GM18505 (cell line): Measurements from ENCODE around the gene PAX5.
"Not testable (repeated sequence)": the region's sequence is repeated elsewhere in the genome, so short reads cannot be mapped to it uniquely, and the experiment has no call there.

Experiments used
- ATAC-seq: cut with Tn5 transposase; IDR thresholded peaks from one replicate; pipeline ENCODE4 v1.9.1; 2021; ENCODE audit not compliant: unreplicated experiment
- POLR2A ChIP-seq: IDR thresholded peaks from 4 replicates; pipeline ENCODE4 v1.6.1; 2011; ENCODE audit warnings: borderline replicate concordance; ENCODE audit not compliant: insufficient read depth, insufficient read length; ENCODE audit errors: extremely low read depth

PAX5 gene

GRCh38 chr9:37033682-37034304 lies at the start of gene PAX5:
Gene PAX5, minus strand, starts transcription at chr9:37034268. Its CDS starts 237 bp downstream, at chr9:37034031.
- no peak for TF ChIP-seq POLR2A

DNA sequence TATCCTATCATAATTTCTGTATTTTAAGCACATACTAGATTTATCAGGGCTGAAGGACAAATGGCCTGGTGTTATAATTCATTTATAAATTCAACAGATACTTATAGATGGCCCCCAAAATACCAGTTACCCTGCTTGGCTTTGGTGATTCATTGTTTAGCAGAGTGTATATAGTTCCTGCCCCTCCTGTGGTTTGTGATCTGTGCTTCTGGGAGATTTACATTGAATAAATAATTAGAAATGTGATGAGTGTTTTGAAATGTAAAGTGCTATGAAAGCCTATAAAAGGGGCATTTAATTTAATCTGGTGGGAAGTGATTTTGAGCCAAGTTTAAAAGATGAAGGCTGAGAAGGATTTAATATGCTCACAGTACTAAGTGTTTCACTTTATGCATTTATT lies 49.6 kb upstream of the PAX5 start:
- ATAC-seq = no peak
- TF ChIP-seq POLR2A = no peak

More at GRCh38 chr9:37033682-37034304, at the start of gene PAX5:
- no peak for ATAC-seq

GRCh38 chr9:37082214-37082765 lies 48.2 kb upstream of the PAX5 start:
- TF ChIP-seq POLR2A = no peak

DNA sequence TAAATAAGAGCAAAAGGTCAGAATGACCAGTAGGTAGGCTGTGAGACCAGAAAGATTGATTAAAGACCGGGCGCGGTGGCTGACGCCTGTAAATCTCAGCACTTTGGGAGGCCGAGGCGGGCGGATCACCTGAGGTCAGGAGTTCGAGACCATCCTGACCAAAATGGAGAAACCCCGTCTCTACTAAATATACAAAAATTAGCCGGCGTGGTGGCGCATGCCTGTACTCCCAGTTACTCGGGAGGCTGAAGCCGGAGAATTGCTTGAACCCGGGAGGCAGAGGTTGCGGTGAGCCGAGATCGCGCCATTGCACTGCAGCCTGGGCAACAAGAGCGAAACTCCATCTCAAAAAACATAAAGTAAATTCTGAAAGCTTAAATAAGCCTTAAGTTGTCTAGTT lies 47.4 kb upstream of the PAX5 start:
- ATAC-seq = not testable (repeated sequence)

More at GRCh38 chr9:37082214-37082765, 48.2 kb upstream of the PAX5 start:
- ATAC-seq = no peak

GRCh38 chr9:37080165-37080628 lies 46.1 kb upstream of the PAX5 start:
- ATAC-seq = not testable (repeated sequence)

DNA sequence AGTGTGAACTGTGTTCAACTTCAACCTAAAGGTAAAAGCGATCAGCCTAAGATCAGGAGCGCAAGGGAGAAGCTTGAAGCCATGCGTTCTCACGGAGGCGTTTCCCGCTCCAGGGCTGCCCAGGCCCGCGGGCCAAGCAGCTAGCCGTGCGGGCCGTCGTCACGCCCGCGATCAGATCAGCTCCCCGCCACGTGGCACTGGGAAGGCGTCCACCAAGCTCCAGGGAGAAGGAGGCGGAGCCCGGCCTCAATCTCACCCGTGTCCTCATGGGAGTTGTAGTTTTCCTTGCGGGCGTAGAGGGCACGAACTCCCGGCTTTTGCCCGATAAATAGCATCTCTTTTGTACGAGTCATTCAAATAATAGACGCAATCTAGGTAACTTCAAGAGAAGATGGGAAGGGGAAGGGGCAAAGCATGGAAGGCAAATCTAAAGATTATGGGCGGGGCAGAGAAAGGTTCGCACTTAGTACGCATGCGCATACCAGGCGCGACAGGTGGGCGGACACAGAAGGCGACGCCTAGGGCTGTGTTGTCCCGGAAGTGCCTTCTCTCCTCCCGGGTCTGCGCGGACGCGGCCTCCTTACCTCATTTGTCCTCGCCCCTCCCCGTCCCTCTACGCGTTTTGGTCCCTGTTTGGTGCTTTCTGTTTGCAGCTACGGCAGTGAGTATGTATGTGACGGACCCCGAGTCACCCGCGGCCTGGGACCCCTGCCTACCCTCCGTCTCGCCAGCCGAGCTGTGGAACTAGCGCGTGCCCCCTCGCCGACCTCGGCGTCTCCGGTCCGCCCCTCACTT lies 45.5 kb upstream of the PAX5 start:
- ATAC-seq = peak; percentile 86
- peak; percentile 82 for TF ChIP-seq POLR2A

- ATAC-seq = not testable (repeated sequence)
Measured at GRCh38 chr9:37074790-37075189, 40.7 kb upstream of the PAX5 start.

- peak; percentile 84 for ATAC-seq
- TF ChIP-seq POLR2A = no peak
Measured at GRCh38 chr9:37066139-37066725, 32.2 kb upstream of the PAX5 start.

- ATAC-seq = no peak
- no peak for TF ChIP-seq POLR2A
Measured at GRCh38 chr9:37062336-37062735, 28.3 kb upstream of the PAX5 start.

GRCh38 chr9:37061768-37062167 lies 27.7 kb upstream of the PAX5 start:
- no peak for ATAC-seq

GRCh38 chr9:37060833-37061232 lies 26.8 kb upstream of the PAX5 start:
- TF ChIP-seq POLR2A = no peak

More at GRCh38 chr9:37061768-37062167, 27.7 kb upstream of the PAX5 start:
- no peak for TF ChIP-seq POLR2A

DNA sequence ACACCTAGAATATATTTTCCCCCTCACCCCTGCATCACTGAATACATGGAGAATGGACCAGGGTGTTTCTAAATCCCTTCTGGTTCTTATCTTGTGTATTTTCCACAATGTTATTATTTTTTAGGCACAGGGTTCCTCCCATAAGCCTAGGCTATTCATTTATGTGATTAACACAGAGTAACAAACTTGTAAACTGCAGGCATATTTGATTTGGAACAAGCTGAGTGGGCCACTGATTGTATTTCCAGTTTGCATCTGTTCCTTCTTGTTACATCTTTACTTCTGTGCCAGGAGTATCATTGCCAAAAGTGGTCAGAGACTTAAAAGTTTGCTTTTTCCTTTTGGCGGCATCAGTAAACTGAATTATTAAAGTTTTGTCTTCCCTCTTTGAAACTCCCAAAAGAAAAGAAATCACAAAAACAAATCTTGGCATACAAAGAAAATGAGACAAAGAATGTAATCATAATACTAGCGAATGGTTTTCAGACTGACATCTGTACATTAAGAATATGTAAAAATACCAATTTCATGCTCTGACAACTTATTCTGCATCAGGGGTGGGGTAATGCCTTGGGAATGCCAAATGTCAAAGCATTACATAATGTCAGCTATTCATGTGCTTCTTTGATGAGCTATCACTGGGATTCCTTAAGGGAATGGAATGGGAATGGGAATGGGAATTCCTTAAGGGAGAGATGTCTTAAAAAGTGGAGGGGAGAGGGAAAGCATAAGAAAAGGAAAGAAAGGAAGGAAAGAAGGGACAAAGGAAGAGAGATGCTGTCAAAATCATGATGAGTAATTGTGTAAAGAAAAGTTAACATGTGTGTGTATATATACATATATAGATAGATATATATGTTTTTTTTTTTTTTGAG lies 22.2 kb upstream of the PAX5 start:
- no peak for TF ChIP-seq POLR2A

More at GRCh38 chr9:37060833-37061232, 26.8 kb upstream of the PAX5 start:
- ATAC-seq = no peak

GRCh38 chr9:37054363-37054720 lies 20.3 kb upstream of the PAX5 start:
- ATAC-seq = not testable (repeated sequence)

More for the DNA sequence above, 22.2 kb upstream of the PAX5 start:
- no peak for ATAC-seq

DNA sequence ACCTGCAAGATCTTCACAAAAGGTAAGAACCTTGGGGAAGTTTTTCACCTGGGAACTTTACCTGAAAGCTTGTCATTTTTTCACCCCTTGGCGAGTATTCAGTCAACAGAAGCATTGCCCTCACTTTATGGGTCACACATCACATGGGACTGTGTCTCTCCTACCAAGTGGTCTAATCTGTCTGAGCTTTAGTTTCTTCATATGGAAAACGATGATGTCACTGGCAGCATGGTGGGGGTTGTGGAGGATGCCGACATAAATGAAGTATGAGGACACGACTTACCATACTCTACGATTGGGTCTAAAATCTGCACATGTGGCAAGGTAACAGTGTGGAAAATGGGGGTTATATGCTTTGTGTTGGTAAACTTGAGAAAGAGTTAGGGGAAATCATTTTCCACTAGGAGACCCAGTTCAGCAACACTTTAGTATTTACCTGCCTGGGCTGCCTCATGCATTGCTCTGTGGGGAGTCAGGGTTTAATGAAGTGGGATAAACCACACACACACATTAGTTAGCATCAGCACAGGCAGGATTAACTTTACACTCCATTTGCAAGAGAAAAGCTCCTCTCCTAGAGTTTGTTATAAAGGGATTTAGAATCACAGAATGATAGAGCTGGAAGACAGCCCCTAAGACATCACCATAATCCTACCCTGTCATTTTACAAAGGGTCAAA lies 19.8 kb upstream of the PAX5 start:
- no peak for TF ChIP-seq POLR2A
- no peak for ATAC-seq
